ENCODE data around the gene SERPINA9.

SERPINA9 gene

GRCh38 chr14:94461526-94462218 is 14.3 kb downstream of the SERPINA9 start:
- no peak for DNase-seq

GRCh38 chr14:94460631-94461416 is 15.2 kb downstream of the SERPINA9 start:
- DNase-seq = no peak

GRCh38 chr14:94458558-94459205 is 17.3 kb downstream of the SERPINA9 start:
- DNase-seq = no peak

- no peak for DNase-seq
Observed at GRCh38 chr14:94458096-94458495, 17.9 kb downstream of the SERPINA9 start.

- no peak for DNase-seq
Observed at GRCh38 chr14:94455928-94456327, 20.1 kb downstream of the SERPINA9 start.

- no peak for DNase-seq
Observed at GRCh38 chr14:94451826-94452225, 24.2 kb downstream of the SERPINA9 start.

- DNase-seq = no peak
Observed at GRCh38 chr14:94451091-94451771, 24.8 kb downstream of the SERPINA9 start.

- no peak for DNase-seq
Observed at GRCh38 chr14:94450722-94451090, 25.3 kb downstream of the SERPINA9 start.

GRCh38 chr14:94449930-94450329 is 26.1 kb downstream of the SERPINA9 start:
- DNase-seq = no peak

- no peak for DNase-seq
Observed at GRCh38 chr14:94448071-94448808, 27.8 kb downstream of the SERPINA9 start.

GRCh38 chr14:94447206-94447605 is 28.8 kb downstream of the SERPINA9 start:
- no peak for DNase-seq

GRCh38 chr14:94446126-94446525 is 29.9 kb downstream of the SERPINA9 start:
- DNase-seq = no peak

- DNase-seq = no peak
Observed at GRCh38 chr14:94445003-94445402, 31.0 kb downstream of the SERPINA9 start.

GRCh38 chr14:94441531-94442205 is 34.3 kb downstream of the SERPINA9 start:
- DNase-seq = no peak

GRCh38 chr14:94441130-94441529 is 34.9 kb downstream of the SERPINA9 start:
- DNase-seq = no peak

- DNase-seq = no peak
Observed at GRCh38 chr14:94439453-94440057, 36.4 kb downstream of the SERPINA9 start.

- no peak for DNase-seq
Observed at GRCh38 chr14:94428610-94429009, 47.4 kb downstream of the SERPINA9 start.

- no peak for DNase-seq
Observed at GRCh38 chr14:94427016-94427613, 48.9 kb downstream of the SERPINA9 start.

- DNase-seq = no peak
Observed at GRCh38 chr14:94426526-94426925, 49.5 kb downstream of the SERPINA9 start.

GRCh38 chr14:94424371-94424770 is 51.6 kb downstream of the SERPINA9 start:
- no peak for DNase-seq

GRCh38 chr14:94423453-94424056 is 52.4 kb downstream of the SERPINA9 start:
- no peak for DNase-seq

All from activated naive CD4-positive, alpha-beta T cell treated with anti-CD3 and anti-CD28 coated beads, Interleukin-2, amount 50 U/mL, for 16 hours (primary cell).